Choroid plexus epithelial cell (primary cell): ENCODE measurements around the gene C16orf87.
A peak's percentile ranks its signal among the peaks of the same experiment; 100 is the strongest.
"Not testable (repeated sequence)": the region's sequence is repeated elsewhere in the genome, so short reads cannot be mapped to it uniquely, and the experiment has no call there.

ENCODE experiments used
- DNase-seq: peaks from one replicate; pipeline ENCODE4 v3.0.0-alpha.2; 2010; ENCODE audit warnings: low read depth
- H3K4me3 ChIP-seq: 2 replicates; pipeline ENCODE4 v1.5.1; 2011; ENCODE audit warnings: low read depth, mild to moderate bottlenecking, control low read depth, low read length, moderate library complexity
- TF ChIP-seq, protein P1 (sequence below): conservative IDR thresholded peaks from 2 replicates; pipeline ENCODE4 v1.5.1; 2011; ENCODE audit warnings: low read depth, mild to moderate bottlenecking, control low read depth, inconsistent platforms, low read length, moderate library complexity

C16orf87 gene, protein sequence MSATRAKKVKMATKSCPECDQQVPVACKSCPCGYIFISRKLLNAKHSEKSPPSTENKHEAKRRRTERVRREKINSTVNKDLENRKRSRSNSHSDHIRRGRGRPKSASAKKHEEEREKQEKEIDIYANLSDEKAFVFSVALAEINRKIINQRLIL

DNA sequence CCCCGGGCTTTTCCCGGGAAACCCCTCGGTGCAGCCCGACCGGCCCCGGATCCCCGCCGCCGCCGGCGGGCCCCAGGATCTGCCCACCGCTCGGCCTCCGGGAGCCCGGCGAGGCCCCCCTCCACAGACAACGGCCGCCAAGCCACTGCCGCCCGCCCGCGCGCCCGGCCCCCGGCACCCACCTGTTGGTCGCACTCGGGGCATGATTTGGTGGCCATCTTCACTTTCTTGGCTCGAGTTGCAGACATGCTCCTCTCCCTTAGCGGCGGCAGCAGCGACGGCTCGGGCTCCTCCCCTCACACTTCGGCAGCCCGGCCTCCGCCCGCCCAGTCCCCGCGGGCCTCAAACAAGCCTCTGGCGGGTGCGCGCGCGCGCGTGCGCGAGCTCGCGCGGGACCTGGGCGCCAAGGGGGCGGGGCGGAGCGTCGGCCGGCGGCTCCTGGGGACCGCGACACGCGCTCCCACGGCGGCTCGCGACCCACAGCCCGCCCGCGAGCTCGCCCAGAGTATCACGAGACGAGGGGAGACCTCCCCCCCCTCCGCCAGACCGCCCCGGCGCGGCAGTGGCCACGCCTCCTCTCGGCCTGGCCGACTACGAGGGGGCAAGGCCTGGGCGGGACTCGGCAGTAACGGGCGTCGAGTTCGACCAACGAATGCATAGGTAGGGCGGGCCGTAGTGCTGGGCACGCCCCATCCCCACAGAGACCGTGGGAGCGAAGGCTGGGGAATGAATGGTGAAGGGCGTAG, at the start of gene C16orf87:
TSS of gene C16orf87 (minus strand) at position 279 of the 746 bp plus-strand sequence. CDS start at position 248, 31 bp downstream.
- peak; percentile 97 for DNase-seq
- H3K4me3 ChIP-seq = peak within 1 kb of the TSS; percentile 79
- TF ChIP-seq, protein P1, sequence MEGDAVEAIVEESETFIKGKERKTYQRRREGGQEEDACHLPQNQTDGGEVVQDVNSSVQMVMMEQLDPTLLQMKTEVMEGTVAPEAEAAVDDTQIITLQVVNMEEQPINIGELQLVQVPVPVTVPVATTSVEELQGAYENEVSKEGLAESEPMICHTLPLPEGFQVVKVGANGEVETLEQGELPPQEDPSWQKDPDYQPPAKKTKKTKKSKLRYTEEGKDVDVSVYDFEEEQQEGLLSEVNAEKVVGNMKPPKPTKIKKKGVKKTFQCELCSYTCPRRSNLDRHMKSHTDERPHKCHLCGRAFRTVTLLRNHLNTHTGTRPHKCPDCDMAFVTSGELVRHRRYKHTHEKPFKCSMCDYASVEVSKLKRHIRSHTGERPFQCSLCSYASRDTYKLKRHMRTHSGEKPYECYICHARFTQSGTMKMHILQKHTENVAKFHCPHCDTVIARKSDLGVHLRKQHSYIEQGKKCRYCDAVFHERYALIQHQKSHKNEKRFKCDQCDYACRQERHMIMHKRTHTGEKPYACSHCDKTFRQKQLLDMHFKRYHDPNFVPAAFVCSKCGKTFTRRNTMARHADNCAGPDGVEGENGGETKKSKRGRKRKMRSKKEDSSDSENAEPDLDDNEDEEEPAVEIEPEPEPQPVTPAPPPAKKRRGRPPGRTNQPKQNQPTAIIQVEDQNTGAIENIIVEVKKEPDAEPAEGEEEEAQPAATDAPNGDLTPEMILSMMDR = no peak

DNA sequence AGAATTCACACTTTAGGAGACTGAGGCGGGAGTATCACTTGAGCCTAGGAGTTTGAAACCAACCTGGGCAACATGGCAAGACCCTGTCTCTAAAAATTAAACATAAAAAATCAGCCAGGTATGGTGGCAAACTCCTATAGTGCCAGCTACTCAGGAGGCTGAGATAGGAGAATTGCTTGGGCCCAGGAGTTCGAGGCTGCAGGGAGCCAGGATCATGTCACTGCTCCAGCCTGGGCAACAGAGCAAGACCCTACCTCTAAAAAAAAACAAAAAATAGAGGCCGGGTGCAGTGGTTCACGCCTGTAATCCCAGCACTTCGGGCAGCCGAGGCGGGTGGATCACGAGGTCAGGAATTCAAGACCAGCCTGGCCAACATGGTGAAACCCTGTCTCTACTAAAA, 44.3 kb upstream of the C16orf87 start:
- TF ChIP-seq, protein P1 = no peak
- no peak for DNase-seq
- H3K4me3 ChIP-seq = no peak overlapping the region

DNA sequence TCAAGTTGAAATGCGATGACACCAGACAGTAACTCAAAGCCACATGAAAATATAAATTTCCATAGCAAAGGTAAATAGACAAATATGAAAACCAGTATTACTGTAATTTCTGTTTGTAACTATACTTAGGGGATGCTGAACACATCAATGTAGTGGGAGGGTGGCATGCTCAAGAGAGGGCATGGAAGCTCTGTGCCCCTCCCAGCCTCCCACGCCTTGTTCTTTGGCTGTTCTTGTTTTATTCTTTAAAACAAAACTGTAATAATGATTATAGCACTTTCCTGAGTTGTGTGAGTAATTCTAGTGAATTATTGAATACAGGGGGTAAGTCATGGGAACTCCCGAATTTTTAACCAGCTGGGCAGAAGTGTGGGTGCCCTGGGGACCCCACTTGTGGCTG, 42.2 kb upstream of the C16orf87 start:
- H3K4me3 ChIP-seq = no peak overlapping the region
- no peak for DNase-seq
- TF ChIP-seq, protein P1 = no peak

DNA sequence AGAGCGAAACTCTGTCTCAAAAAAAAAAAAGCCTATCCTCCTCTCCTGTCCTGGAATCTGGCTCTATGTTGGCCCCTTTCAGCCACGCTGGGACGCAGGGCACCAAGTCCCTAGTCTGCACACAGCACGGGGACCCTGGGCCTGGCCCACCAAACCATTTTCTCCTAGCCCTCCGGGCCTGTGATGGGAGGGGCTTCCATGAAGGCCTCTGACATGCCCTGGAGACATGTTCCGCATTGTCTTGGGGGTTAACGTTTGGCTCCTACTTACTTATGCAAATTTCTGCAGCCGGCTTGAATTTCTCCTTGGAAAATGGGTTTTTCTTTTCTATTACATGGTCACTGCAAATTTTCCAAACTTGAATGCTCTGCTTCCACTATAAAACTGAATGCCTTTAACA, 40.6 kb upstream of the C16orf87 start:
- no peak for DNase-seq
- TF ChIP-seq, protein P1 = no peak
- H3K4me3 ChIP-seq = no peak overlapping the region

DNA sequence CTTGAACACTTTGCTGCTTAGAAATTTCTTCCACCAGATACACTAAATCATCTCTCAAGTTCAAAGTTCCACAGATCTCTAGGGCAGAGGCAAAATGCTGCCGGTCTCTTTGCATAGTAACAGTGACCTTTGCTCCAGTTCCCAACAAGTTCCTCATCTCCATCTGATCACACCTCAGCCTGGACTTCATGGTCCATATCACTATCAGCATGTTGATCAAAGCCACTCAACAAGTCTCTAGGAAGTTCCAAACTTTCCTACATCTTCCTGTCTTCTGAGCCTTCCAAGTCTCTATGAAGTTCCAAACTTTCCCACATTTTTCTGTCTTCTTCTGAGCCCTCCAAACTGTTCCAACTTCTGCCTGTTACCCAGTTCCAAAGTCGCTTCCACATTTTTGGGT, 37.9 kb upstream of the C16orf87 start:
- not testable (repeated sequence) for H3K4me3 ChIP-seq, DNase-seq

DNA sequence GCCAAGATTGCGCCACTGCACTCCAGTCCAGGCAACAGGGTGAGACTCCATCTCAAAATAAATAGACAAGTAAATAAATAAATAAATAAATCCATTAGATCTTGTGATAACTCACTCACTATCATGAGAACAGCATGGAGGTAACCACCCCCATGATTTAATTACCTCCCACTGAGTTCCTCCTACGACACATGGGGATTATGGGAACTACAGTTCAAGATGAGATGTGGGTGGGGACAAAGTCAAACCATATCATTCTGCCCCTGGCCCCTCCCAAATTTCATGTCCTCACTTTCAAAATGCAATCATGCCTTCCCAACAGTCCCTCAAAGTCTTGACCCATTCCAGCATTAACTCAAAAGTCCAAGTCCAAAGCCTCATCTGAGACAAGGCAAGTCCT, 36.5 kb upstream of the C16orf87 start:
- not testable (repeated sequence) for DNase-seq, H3K4me3 ChIP-seq

DNA sequence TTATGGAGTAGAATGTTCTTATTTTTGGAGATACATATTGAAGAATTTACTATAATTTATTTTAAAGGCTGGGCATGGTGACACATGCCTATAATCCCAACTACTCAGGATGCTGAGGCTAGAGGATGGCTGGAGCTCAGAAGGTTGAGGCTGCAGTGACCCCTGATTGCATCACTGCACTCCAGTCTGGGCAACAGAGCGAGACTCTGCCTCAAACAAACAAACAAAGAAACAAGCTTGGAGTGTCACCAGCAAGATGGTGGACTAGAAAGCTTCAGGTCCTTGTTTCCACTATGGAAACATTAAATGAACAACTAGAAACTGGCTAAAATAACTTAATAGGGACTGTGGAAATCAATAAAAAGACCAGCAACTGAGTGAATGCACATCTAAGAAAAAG, 35.3 kb upstream of the C16orf87 start:
- TF ChIP-seq, protein P1 = no peak
- H3K4me3 ChIP-seq = no peak overlapping the region
- no peak for DNase-seq
